HG03457 (cell line): ENCODE results near the gene C6orf132.
"Not testable (repeated sequence)": the region's sequence is repeated elsewhere in the genome, so short reads cannot be mapped to it uniquely, and the experiment has no call there.

Source experiments
- ATAC-seq: cut with Tn5 transposase; IDR thresholded peaks from one replicate; pipeline ENCODE4 v1.9.1; 2021; ENCODE audit warnings: moderate number of reproducible peaks; ENCODE audit not compliant: unreplicated experiment

C6orf132 gene, protein sequence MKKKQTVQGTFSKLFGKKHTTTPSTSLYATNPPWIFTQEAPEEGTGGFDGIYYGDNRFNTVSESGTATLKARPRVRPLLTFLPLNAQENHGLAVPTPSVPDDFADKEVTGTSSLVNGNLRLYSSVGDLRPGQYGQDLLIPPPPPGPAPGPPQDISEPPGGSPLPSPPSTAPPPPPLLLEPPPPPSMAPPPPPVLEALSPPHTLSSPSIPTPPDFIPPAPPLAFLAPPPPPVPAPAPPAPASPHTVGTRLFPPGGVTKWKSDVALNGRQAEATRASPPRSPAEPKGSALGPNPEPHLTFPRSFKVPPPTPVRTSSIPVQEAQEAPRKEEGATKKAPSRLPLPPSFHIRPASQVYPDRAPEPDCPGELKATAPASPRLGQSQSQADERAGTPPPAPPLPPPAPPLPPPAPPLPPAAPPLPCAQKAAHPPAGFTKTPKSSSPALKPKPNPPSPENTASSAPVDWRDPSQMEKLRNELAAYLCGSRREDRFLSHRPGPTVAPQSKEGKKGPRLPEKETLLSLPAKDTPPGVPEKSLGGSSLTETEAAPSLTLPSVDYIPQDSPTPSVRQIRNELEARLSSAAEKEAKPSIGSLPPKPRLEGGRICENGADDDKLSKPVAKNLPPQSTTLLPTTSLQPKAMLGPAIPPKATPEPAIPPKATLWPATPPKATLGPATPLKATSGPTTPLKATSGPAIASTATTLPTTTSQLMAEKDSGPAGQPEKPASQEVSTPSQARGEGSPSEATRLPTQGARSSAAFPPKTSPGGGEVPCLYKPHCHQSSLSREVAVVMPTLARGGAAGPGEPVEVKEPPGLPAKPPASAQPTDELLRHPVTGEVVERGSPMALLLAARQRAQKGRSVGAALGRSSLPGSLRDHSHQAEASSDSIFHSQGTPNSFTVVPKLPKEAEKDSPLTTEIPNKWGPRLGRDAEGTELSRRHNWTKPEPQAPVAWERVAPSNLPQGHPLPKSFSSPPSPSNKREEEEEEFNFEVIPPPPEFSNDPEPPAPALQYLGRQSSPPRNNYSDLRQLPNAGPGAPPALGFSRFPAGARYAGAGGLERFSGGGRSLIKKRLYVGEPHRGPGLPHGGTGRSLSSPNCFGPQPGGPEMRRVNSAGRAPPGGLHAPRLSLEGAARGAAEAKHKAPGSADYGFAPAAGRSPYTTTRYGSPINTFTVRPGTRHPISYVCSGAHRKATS

DNA sequence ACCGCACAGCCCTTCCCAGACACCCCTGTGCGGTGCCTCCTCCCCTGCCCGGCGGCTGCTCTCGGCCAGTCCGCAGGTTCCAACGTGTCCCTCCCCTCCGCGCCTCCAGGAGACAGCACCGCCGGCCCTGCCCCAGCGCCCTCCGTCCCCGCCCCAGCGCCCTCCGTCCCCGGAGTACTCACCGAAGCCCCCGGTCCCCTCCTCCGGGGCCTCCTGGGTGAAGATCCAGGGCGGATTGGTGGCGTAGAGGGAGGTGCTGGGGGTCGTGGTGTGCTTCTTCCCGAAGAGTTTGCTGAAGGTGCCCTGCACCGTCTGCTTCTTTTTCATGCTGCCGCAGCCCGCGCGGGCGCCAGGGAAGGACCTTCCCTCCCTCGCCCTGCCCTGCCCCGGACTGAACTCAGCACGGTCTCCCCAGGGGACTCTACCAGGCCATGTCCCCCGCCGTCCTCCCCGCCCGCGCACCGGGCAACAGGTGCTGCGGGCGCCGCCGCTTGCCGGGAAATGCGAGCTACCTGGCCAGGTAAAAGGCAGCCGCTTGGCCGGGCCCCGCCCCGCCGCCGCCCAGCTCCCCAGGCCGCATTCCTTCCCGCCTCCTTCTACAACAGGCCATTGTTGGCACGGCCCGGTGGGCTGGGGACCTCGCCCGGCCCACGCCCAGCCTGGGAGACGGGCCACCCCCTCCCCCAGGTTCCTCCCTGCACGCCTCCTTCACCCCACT, at the start of gene C6orf132:
C6orf132 (minus strand) TSS at position 503 of the 718 bp plus-strand sequence; CDS start at position 327, 176 bp downstream.
- no peak for ATAC-seq

DNA sequence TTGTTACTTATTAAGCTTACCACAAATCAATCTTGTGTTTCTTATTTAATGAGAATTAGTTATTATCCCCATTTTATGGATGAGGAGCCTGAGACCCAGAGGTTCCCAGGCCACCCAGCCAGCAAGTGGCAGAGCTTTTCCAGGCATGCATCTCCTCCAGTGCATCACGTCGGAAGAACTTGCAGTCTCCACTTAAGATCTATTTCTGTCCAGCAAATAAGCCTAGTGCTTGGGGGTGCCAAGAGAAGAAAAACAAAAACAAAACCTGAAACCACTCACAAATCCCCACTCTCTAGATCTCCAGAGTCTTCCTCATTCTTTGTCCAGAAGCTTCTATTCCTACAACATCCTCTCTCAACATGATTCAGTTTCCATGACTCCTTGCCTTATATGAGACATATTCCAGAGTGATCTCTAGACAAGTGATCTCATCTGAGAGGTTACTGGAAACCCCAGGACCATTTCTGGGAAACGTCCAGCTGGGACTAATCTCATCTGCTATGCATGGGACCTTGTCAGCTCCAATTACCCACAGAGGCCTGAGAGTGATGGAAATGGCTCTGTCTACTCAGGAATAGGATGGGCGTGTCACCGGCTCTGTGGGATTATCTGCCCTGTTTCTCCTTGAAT, 48.2 kb upstream of the C6orf132 start:
- ATAC-seq, result no peak

DNA sequence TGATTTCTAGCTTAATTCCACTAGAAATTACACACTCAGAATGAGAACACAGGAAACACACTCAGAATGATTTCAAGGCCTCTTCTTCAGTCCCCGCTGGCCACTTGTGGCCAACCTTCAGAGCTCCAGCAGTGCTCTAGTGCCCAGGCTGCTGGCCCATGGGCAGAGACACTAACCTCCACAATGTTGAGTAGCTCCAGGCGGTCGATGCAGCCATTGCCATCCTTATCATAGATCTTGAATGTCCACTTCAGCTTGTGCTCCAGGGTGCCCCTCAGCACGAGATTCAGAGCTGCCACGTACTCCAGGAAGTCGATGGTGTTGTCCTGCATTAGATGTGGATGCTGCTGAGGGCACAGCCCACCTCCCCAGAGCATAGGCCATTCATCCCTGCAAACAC, 46.0 kb upstream of the C6orf132 start:
- ATAC-seq, result no peak

DNA sequence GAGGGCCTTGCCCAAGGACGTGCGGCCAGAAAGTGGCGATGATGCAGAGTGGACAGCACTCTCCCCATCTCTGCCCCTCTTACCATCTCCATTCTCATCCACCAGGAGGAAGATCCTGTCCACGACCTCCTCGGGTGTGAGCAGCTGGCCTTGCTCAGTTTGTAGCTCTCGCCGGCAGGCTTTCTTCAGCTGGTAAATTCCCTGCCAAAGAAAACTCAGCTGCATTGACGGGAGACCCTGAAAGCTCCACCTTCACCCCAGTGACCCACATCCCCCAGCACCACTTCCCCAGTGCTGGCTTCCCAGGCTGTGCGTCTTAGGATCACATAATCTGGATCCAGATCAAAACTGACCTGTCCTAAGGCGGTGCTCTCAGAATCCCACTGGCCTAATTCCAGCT, 43.2 kb upstream of the C6orf132 start:
- no peak for ATAC-seq

DNA sequence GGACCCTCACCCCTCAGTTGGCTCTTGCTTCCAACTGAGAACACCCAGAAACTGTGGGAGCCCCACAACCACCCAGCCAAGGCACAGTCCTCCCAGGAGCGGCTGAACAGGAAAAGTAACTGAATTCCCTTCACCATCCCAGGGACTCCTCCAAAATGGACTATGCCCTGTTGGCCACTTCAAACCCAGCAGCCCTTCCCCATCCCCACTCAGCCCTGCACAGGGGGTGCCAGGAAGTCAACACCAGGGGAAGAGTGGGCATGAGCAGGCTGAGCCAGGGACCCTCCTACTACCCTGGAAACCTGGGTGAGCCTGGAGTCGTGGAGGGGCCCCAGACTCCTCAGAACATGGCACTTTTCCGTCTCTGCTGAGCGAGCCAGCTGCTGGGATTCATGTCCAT, 42.1 kb upstream of the C6orf132 start:
- ATAC-seq, result no peak

DNA sequence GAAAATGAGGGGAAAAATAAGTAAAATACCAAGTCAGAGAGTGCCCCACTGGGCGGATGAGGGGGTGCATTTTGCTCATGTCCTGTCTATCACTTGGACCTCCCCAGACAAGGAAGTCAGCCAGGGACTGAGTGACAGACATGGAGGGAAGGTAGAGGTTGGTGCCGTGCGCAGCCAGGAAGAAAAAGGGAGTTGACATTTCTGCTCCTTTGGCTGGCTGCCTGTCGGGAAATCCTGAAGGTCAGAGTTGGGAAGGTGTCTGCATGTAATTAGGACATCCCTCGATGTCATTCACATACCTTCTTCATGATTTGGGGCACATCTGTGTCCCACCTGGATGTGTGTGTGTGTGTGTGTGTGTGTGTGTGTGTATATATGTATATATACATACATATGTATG, 39.7 kb upstream of the C6orf132 start:
- no peak for ATAC-seq

DNA sequence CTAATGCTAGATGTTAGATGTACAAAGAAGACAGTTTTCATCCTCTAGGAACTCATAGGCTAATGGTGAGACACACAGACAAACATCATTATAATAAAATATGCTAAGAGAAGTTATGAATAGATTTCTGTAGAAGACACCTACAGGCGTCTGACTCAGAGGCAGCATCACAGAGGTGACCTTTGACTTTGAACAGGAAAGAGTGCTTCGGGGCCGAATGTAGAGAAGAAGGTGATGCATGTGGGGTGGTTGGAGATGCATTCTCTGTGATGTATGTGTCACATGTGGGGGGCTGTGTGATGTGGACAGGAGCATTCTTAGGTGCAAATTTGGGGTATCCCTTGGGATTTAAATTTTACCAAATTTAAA, 37.5 kb upstream of the C6orf132 start:
- ATAC-seq, result no peak

DNA sequence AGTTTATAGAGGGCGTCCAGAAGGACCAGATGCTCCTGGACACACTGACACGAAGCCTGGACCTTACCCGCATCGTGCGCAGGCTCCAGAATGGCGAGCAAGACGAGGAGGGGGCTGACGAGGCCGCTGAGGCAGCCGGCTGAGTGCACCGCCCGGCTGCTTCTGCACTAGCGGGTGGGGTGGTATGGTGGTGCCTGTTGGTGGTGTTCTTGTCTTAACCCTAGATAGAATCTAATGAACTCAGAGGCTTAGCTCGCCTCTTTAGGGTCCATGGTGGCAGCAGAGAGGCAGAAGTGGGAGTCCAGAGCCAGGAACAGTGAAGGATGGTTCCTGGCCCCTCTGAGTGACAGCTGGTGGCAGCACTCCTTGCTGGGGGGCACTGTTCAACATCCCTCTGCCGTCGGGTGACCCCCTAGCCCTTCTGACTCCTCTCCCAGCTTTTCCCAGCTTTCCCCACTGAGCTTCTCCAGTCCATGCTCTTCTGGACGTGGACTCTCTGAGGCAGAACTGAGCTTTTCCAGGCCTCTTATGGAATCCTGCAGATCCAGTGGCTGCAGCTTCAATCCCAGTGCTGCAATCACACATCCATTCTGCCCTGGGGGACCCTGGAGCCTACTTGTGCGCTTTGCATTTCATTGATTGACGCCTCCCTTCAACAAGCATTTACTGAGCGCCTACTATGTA, 37.0 kb upstream of the C6orf132 start:
- no peak for ATAC-seq

DNA sequence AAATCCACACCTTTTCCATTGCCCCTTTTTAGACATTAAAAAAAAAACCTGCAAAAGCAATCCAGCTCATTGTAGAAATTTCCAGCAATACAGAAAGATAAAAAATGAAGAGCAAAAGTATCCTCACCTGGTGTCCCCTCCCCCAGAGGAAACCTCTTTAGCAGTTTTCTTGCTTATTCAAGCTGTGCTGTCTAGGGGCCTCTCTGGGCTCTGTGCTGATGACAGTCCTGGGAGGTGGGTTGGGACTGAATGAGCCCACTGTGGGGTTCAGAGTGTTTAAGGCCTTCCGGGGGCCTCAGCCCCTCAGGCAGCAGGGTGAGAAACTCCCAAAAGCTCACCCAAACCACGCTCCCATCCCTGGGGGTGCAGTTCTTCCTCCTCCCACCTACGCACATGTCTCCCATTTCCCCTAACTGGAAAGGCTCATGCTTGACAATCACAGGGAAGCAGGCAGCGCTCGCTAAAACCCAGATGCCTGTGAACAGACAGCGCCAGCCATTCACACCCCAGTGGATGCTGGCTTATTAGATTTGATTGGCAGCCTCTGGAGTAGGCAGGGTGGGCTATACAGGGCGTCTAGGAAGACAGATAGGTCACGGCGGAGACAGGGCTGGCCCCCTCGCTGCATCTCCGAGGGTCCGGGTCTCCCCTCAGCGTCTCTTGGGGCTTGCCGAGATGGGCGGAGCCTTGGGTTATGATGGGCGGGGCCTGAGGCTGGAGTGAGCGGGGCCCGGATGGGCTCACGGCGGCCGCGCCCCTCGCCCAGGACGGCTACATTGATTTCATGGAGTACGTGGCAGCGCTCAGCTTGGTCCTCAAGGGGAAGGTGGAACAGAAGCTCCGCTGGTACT, 35.3 kb upstream of the C6orf132 start:
- no peak for ATAC-seq

DNA sequence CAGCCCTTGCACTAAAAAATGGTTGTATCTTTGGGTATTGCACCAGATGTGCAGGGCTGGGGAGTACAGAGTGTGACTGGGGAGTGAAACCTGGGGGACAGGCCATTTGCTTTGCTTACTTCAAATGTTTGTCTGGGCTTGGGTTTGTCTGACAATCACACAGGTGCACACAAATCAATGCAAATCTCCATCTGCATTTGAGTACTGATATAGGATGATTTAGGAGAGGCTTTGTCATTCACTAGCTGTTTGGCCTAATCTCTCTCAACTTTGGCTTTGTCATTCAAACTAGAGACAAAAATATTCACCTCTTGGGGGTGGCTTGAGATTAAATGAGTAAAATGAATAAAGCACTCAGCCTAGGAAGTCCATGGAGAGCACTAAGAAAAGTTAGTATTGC, 34.6 kb upstream of the C6orf132 start:
- ATAC-seq, result no peak

DNA sequence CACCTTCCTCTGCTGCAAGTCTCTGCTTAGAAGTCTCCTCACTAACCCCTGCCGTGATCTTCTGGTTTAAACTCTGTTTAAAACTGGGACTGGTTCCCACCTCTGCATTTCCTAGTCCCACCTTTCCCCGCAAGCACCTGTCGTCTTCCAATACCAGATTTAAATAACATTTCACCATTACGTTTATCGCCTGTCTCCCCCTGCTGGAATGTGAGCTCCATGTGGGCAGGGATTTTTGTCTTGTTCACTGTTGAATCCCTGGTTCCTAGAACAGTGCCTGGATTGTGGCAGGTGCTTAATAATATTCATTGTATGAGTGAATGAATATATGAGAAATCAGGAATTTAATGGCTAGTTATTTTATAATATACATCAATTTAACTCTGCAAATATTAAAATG, 33.4 kb upstream of the C6orf132 start:
- ATAC-seq, result no peak

DNA sequence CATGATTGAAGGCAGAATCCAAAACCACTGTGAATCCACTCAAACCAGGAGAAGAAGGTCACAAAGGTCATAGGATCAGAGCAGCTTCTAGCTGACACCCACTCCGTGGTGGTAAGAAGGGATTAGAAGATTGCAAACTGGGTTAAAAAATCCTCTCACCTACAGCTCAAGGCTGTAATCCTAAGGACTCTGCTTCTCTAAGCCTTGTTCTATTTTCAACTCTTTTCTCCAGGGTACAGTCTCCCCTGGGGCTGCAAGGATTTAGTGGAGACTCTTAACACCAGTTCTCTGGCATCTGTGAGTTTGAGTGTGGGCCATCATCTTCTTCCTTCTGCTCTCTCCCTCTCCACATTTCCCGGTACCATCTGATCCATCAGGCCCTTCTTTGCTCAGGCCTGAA, 30.7 kb upstream of the C6orf132 start, which contains the start of gene GUCA1A:
GUCA1A (plus strand) TSS at position 264 of the 400 bp plus-strand sequence. CDS start 250 bp downstream, outside the sequence.
- ATAC-seq, result no peak

DNA sequence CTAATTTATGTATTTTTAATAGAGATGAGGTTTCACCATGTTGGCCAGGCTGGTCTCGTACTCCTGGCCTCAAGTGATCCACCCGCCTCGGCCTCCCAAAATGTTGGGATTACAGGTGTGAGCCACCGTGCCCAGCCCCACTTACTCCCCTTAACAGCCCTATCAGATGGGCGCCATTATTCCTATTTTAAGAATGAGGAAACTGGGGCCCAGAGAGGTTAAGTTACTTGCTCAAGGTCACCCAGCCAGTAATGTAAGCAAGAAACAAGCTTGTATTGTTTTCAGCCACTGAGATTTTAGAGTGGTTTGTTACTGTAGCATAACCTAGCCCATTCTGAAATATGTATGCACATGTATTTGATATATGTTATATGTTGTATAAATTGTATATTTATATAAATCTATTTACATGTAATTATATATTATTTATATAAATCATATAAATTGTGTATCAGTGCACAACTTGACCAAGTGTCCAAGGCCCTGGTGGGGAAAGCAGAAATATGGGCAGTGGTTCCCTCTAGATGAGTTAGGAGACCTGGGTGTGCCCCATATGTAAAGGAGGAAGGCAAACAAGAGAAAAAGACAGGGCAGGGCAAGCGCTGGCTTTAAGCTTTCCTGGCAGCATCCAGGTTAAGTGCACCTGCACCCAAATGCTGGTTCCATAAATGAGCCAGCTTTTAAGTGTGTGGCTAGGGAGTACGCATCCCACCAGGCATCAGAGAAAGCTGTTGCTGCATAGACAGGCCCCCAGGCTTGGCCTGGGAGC, 29.6 kb upstream of the C6orf132 start:
- no peak for ATAC-seq

DNA sequence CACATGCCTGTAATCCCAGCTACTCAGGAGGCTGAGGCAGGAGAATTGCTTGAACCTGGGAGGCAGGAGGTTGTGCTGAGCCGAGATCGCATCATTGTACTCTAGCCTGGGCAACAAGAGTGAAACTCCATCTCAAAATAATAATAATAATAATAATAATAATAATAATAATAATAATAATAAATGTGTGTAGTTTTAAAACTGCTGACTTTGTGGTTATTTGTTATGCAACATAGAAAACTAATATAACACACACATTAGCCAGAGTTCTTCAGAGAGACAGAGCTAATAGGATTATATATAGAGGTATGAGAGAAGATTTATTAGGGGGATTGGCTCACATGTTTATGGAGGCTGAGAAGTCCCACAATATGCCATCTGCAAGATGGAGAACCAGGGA, 27.4 kb upstream of the C6orf132 start:
- not testable (repeated sequence) for ATAC-seq

DNA sequence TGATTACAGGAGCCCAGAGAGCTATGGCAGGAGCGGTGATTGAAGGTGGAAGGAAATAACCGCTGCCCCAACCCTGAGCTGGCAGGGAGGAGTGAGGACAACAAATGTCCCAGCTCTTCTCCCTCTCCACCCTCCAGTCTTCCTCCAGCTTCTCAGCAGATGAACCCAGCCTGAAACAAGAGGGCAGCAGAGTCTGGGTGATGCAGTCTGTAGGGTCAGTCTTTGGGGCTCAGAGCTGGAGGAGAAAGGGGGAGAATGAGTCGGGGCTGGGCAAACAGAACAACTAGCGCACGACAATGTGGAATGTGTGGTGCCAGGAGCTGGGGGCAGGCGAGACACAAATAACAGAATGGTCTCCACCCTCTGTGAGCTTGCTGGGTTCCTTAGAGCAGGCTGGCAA, 26.2 kb upstream of the C6orf132 start:
- no peak for ATAC-seq

DNA sequence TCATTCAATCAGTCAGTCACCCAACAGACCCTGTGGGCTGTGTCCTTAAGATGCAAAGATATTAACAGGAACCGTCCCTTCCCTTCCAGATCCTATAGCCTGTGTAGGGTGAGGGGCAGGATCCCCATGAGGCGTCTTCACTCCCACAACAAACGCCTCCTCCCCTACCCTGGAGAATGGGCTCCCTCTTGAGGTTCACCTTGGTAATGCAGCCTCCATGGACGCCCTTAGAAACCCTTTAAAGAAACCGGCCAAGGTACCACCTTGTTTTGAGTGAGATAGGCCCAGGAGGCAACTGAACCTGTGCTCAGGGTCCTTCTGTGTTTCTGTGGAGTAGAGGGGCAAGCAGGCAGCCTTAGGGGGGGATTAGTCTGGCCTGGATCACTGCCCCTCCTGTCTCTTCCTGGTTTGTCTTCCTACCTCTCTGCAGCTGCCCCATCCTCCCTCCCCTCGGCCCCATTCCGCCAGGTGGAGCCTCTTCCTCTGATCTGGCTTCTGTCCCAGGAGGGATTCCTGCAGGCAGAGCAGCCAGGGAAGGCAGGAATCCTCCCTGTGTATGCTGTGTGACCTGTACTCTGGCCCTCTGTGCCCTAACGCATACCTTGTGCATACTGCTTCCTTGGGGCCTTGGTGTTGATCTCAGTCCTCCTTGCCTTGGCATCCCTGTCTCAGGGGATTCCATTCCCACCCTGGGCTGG, 24.2 kb upstream of the C6orf132 start:
- no peak for ATAC-seq

DNA sequence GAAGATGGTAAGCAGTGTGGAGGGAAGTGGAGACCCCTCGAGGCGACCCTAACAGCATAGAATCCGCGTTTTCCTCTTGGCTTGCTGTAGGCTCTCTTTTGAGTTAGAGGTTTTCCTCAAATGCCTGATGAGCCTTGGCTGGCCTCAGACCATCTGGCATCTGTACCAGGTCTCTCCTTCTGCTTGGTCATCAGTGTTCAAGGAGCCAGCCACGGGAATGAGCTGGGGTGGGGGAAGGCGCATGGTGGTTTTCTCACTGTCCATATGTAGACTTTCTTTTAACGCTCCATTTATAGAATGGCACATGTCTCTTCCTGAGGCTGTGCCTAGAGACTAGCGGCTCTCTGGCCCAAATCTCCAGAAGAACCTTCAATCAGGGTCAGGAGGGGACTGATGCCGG, 22.6 kb upstream of the C6orf132 start:
- no peak for ATAC-seq
